A549 (cell line): Measurements from ENCODE around the gene KPNA6.

Source experiments
- CHD2 ChIP-seq: fragments of 150-350 bp; IDR thresholded peaks from 2 replicates; pipeline ENCODE4 v1.6.1; 2014; ENCODE audit warnings: low read length; ENCODE audit not compliant: partially characterized antibody
- CTCF ChIP-seq: fragments of >200 bp; sonication (Bioruptor Twin); formaldehyde crosslinking; IDR thresholded peaks from 3 replicates; pipeline ENCODE4 v1.5.1; 2016
- KDM1A ChIP-seq: fragments of 200-600 bp; sonication (generic); IDR thresholded peaks from 2 replicates; pipeline ENCODE4 v1.6.1; 2016; ENCODE audit warnings: low read depth, mild to moderate bottlenecking
- USF2 ChIP-seq: fragments of 450-650 bp; IDR thresholded peaks from 2 replicates; pipeline ENCODE4 v1.6.1; 2014; ENCODE audit warnings: antibody characterized with exemption

DNA sequence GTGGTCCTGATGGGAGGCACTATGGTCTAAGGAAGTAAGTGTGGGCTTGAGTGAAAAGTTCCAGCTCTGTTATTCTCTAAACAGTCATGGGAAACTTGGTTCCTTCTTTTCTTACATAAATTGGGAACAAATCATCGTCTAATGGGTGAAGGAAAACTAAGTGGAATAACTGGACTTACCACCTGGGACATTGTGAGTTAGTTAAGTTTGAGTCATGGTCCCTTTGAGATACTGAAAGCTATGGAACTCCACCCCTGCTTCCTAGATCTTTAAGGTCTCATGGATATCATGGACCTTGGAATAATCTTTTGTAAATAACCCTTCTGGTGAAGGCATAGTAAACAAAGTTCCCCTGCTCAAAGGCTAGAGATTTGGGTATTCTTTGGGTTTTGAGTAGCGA, 55.5 kb downstream of the KPNA6 start:
- TF ChIP-seq CTCF (no peak), USF2 (no peak), KDM1A (no peak), CHD2 (no peak)
